HG03175 (cell line): ENCODE measurements around the gene THAP5.
"Not testable (repeated sequence)": the region's sequence is repeated elsewhere in the genome, so short reads cannot be mapped to it uniquely, and the experiment has no call there.

Experiments used
- ATAC-seq: cut with Tn5 transposase; IDR thresholded peaks from one replicate; pipeline ENCODE4 v1.9.1; 2021; ENCODE audit warnings: mild to moderate bottlenecking, moderate library complexity; ENCODE audit not compliant: unreplicated experiment

THAP5 gene

GRCh38 chr7:108585843-108586242, 16.3 kb upstream of the THAP5 start:
- ATAC-seq: no peak

GRCh38 chr7:108584211-108584610, 14.7 kb upstream of the THAP5 start:
- ATAC-seq: no peak

DNA sequence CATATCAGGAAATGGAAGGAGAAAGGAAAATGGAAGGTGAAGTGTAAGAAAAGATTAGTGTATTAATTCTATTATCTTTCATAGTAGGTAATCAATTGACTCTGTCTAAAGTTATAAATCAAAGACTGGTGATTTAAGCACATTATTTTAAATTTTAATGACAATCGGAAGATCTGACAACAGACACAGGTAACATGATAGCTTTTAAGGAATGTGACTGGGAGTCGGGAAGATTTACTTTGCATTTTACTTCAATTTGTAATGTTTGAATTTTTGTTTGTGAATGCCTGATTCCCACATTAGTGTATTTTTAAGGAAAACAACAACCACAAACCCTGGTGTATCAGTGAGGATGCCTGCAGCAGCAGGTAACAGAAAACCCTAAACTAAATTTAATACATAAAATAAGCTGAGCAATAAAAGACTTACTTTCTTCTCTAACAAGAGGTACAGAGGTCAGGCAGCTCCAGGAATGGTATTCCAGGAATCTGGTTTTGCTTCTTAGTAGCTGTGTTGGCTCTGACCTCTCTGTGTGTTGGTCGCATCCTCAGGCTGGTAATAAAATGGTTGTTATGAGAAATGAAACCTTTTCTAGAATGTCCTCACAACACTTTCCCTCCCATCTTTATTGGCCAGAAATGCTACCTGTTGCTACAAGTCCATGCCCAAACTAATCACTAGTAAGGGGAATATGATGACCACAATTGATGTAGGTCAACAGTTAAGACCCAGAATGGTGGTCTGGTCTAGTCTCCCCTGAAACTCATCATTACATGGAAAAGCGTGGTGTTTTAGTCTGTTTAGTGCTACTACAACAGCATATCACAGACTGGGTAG, 12.4 kb upstream of the THAP5 start:
- ATAC-seq: no peak

- no peak for ATAC-seq
These were observed 10.8 kb upstream of the THAP5 start for GRCh38 chr7:108580298-108580697.

DNA sequence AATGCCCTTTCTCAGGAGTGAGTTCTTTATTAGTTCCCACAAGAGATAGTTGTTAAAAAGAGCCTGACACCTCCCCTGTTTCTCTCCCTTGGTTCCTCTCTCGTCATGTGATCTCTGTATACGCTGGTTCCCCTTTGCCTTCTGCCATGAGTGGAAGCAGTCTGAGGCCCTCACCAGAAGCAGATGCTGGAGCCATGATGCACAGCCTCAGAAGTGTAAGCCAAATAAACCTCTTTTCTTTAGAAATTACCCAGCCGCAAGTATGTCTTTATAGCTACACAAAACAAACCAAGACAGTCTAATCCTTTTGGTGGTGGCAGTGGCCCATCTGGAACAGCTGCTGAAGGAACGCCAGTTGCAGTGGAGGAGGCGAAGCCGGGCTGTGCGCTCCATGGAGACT, 9.4 kb upstream of the THAP5 start:
- ATAC-seq: no peak

DNA sequence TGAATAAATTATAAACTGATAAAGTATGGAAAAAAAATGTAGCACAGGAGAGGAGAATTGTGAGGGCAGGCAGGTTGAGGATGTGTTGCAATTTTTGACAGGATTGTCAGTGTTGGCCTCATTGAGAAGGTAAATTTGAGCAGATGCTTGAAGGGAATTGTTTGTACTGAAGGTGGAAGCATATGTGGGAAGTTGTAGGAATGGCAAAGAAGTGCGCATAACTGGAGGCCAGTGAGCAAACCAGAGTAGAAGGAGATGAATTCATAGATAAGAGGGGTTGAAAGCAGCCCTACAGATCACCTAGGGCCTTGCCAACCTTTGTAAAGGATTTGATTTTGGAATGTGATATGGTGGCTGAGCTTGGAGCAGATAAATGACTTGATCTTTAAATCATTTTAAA, 6.6 kb upstream of the THAP5 start:
- ATAC-seq: no peak

GRCh38 chr7:108575156-108575555, 5.7 kb upstream of the THAP5 start:
- no peak for ATAC-seq

GRCh38 chr7:108572480-108572879, 3.0 kb upstream of the THAP5 start:
- ATAC-seq: no peak

DNA sequence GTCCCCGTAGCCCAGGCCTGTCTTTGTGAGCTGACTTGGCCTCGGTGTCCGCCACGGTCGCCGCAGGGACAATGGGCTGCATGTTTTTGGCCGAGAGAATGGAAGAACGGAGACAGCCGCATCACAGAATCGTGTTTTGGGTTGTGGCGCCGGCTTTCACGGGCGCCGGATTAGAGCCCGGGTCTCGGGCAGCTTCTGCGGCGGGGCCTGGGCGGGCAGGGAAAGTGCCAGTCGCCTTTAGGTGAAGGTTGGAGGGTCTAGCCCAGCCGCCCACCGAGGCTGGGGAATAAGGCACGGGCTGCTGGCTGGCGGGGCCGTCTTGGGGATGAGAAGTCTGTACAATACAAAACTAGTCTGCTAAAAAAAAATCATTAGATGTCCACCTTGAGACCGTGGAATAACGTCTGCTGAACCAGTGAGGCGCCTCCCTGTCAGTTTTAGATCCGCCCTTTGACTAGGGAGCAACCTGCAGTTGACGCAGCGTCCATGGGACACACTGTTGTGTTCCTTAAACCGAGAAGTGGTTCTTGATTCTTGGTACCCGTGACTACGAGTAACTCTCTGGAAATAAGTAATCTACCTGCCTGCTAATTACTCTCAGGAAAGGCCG, 745 bp upstream of the THAP5 start:
- ATAC-seq: peak; percentile 17

DNA sequence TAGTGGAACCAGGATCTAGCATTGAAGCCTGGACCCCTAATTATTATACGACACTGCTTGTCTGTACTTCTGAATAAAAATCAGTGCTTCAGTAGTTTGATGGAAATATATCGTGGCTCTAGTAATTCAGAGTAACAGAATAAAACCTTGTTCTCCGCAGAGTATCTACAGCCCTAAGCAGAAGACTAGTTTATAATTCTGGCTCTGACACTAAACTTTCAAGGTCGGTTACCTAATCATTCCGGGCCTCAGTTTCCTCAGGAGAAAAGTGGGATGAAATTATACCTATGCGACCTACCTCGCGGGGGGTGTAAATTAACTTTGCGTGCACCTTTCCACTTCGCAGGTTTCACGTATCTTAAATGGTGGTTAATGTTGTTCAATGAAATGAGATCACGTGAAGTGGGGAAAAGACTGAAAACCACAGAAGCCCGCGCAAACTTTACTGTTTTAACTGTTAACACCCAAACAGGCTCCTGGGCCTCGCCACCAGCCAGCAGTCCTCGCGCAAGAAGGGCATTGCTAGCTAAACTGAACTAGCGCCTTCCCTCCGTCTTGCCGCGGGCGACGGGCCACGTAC, 615 bp downstream of the THAP5 start:
- ATAC-seq: no peak

GRCh38 chr7:108565987-108566386, 3.5 kb downstream of the THAP5 start:
- ATAC-seq: no peak

- ATAC-seq: no peak
These were observed 8.4 kb downstream of the THAP5 start for GRCh38 chr7:108561047-108561619.

- ATAC-seq: no peak
These were observed 10.3 kb downstream of the THAP5 start for GRCh38 chr7:108559253-108559652.

- no peak for ATAC-seq
These were observed 11.9 kb downstream of the THAP5 start for GRCh38 chr7:108557617-108558016.

- no peak for ATAC-seq
These were observed 12.3 kb downstream of the THAP5 start for GRCh38 chr7:108557191-108557590.

DNA sequence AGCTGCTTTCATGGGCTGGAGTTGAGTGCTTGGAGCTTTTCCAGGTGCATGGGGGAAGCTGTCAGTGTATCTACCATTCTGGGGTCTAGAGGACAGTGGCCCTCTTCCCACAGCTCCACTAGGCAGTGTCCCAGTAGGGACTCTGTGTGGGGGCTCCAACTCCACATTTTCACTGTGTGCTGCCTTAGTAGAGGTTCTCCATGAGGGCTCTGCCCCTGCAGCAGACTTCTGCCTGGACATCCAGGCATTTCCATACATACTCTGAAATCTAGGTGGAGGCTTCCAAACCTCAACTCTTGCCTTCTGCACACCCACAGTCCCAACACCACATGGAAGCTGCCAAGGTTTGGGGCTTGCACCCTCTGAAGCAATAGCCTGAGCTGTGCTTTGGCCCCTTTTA, 12.8 kb downstream of the THAP5 start:
- not testable (repeated sequence) for ATAC-seq

DNA sequence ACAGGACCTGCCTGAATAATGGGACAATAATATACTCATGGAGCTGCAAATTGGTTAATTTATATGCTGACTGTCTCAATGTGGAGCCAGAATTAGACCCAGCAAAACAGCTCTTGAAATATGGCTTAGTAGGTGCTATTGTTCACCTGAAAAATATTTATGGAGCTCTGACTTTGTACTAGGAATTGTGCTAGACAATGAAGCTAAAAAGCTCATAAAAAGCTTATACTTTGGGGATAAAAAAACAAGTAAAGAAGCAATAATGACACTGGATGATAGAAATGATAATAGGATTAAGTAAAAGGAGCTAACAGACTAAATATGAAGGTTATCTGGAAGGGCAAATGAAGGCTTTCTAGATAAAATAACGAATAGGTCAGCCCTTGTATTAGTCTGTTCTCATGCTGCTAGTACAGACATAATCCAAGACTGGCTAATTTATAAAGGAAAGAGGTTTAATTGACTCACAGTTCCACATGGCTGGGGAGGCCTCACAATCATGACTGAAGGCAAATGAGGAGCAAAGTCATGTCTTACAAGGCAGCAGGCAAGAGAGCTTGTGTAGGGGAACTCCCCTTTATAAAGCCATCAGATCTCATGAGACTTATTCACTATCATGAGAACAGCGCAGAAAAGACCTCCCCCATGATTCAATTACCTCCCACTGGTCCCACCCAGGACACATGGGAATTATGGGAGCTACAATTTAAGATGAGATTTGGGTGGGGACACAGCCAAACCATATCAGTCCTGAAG, 21.2 kb downstream of the THAP5 start:
- ATAC-seq: not testable (repeated sequence)

- ATAC-seq: no peak
These were observed 28.0 kb downstream of the THAP5 start for GRCh38 chr7:108541478-108541877.

- not testable (repeated sequence) for ATAC-seq
These were observed 30.8 kb downstream of the THAP5 start for GRCh38 chr7:108538685-108539084.

- ATAC-seq: not testable (repeated sequence)
These were observed 31.3 kb downstream of the THAP5 start for GRCh38 chr7:108538236-108538635.

- no peak for ATAC-seq
These were observed 32.3 kb downstream of the THAP5 start for GRCh38 chr7:108537229-108537628.
